DND-41 (cell line): Measurements from ENCODE around the gene AMPH.
A peak's percentile ranks its signal among the peaks of the same experiment; 100 is the strongest.
"Not testable (repeated sequence)": the region's sequence is repeated elsewhere in the genome, so short reads cannot be mapped to it uniquely, and the experiment has no call there.

Experiments used
- ATAC-seq: fragments of 200-7000 bp; cut with Tn5 transposase; 3 replicates; pipeline ENCODE4 v1.9.1; 2021; ENCODE audit warnings: low read depth; ENCODE audit not compliant: insufficient read depth
- DNase-seq: peaks from one replicate; pipeline ENCODE4 v3.0.0-alpha.2; 2020
- H2AFZ ChIP-seq: 2 replicates; pipeline ENCODE4 v1.6.0; 2012; ENCODE audit warnings: low read depth, low read length
- H3K27ac ChIP-seq: 2 replicates; pipeline ENCODE4 v1.5.1; 2012; ENCODE audit warnings: low read length, inconsistent platforms
- H3K27me3 ChIP-seq: fragments of 200-600 bp; sonication (generic); 2 replicates; pipeline ENCODE4 v1.6.0; 2012; ENCODE audit warnings: low read length, mild to moderate bottlenecking, inconsistent platforms; ENCODE audit not compliant: insufficient read depth, poor library complexity
- H3K36me3 ChIP-seq: 2 replicates; pipeline ENCODE4 v1.5.1; 2012; ENCODE audit warnings: low read length, inconsistent platforms; ENCODE audit not compliant: insufficient read depth
- H3K4me1 ChIP-seq: 2 replicates; pipeline ENCODE4 v1.5.1; 2012; ENCODE audit warnings: mild to moderate bottlenecking, low read length; ENCODE audit not compliant: insufficient read depth
- H3K4me2 ChIP-seq: 2 replicates; pipeline ENCODE4 v1.6.0; 2012; ENCODE audit warnings: mild to moderate bottlenecking, moderate library complexity, low read length, inconsistent platforms; ENCODE audit not compliant: insufficient read depth
- H3K4me3 ChIP-seq, 2 experiments: fragments of 200-600 bp in 1 of 2; shearing (Covaris generic) in 1 of 2; 2 replicates each; pipeline ENCODE4 v1.5.1; 2012 to 2016; ENCODE audit warnings: inconsistent platforms in 2 of 2, low read length in 2 of 2, mild to moderate bottlenecking in 2 of 2, low read depth in 1 of 2, moderate library complexity in 1 of 2
- H3K79me2 ChIP-seq: 2 replicates; pipeline ENCODE4 v1.6.0; 2012; ENCODE audit warnings: low read length, inconsistent platforms; ENCODE audit not compliant: insufficient read depth
- H3K9ac ChIP-seq: 2 replicates; pipeline ENCODE4 v1.6.0; 2012; ENCODE audit warnings: low read depth, mild to moderate bottlenecking, inconsistent platforms, low read length, moderate library complexity
- H3K9me3 ChIP-seq: 2 replicates; pipeline ENCODE4 v1.5.1; 2012; ENCODE audit warnings: low read length, moderate library complexity, mild to moderate bottlenecking, inconsistent platforms; ENCODE audit not compliant: insufficient read depth, severe bottlenecking
- H4K20me1 ChIP-seq: 2 replicates; pipeline ENCODE4 v1.6.0; 2012; ENCODE audit warnings: low read length; ENCODE audit not compliant: insufficient read depth
- EZH2 ChIP-seq: IDR thresholded peaks from 3 replicates; pipeline ENCODE4 v1.6.1; 2012; ENCODE audit warnings: borderline replicate concordance, low read depth, mild to moderate bottlenecking, moderate library complexity, low read length, inconsistent platforms; ENCODE audit not compliant: severe bottlenecking
- TF ChIP-seq, protein P1 (sequence below): IDR thresholded peaks from 2 replicates; pipeline ENCODE4 v1.5.1; 2012; ENCODE audit warnings: borderline replicate concordance, low read length, moderate library complexity, mild to moderate bottlenecking; ENCODE audit not compliant: poor library complexity, severe bottlenecking; ENCODE audit errors: extremely low read depth

The AMPH gene

GRCh38 chr7:38351601-38352000, 279.6 kb downstream of the AMPH start:
- Histone ChIP-seq H3K4me2 (peak overlapping the region; percentile 75), H3K27ac (peak overlapping the region; percentile 47), H4K20me1 (no peaks in the 10 kb centered on the region), H3K4me3 (peak overlapping the region in 1 of 2 experiments; percentile 61; a peak in 3 of 4 replicates), H3K4me1 (peaks cover 55% of the 10 kb centered on the region), H2AFZ (no peak overlapping the region), H3K9me3 (no peaks in the 10 kb centered on the region), H3K27me3 (no peaks in the 10 kb centered on the region), H3K9ac (peak overlapping the region; percentile 63), H3K79me2 (peaks cover 62% of the 10 kb centered on the region), H3K36me3 (no peaks in the 10 kb centered on the region; the same call in 1 of the 2 replicates)
- TF ChIP-seq, protein P1, sequence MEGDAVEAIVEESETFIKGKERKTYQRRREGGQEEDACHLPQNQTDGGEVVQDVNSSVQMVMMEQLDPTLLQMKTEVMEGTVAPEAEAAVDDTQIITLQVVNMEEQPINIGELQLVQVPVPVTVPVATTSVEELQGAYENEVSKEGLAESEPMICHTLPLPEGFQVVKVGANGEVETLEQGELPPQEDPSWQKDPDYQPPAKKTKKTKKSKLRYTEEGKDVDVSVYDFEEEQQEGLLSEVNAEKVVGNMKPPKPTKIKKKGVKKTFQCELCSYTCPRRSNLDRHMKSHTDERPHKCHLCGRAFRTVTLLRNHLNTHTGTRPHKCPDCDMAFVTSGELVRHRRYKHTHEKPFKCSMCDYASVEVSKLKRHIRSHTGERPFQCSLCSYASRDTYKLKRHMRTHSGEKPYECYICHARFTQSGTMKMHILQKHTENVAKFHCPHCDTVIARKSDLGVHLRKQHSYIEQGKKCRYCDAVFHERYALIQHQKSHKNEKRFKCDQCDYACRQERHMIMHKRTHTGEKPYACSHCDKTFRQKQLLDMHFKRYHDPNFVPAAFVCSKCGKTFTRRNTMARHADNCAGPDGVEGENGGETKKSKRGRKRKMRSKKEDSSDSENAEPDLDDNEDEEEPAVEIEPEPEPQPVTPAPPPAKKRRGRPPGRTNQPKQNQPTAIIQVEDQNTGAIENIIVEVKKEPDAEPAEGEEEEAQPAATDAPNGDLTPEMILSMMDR = no peak
- no peak for TF ChIP-seq EZH2
- ATAC-seq = no peak
- DNase-seq = no peak

GRCh38 chr7:38350777-38351176, 280.4 kb downstream of the AMPH start:
- peak overlapping the region; percentile 84 for H3K27ac ChIP-seq
- not testable (repeated sequence) for DNase-seq, H3K9me3 ChIP-seq, ATAC-seq, H3K36me3 ChIP-seq, H3K27me3 ChIP-seq, H4K20me1 ChIP-seq, H2AFZ ChIP-seq
- peaks cover 57% of the 10 kb centered on the region for H3K79me2 ChIP-seq
- H3K9ac ChIP-seq = peak overlapping the region; percentile 63
- peaks cover 54% of the 10 kb centered on the region for H3K4me1 ChIP-seq
- H3K4me2 ChIP-seq = peak overlapping the region; percentile 75
- peak overlapping the region; percentile 20 to 61; a peak in 3 of 4 replicates for H3K4me3 ChIP-seq

- peaks cover 49% of the 10 kb centered on the region for H3K79me2 ChIP-seq
- H3K9ac ChIP-seq = peak overlapping the region; percentile 63
- DNase-seq (peak; percentile 82), ATAC-seq (peak; percentile 70)
- H2AFZ ChIP-seq = peak overlapping the region; percentile 64
- H3K4me3 ChIP-seq = peak overlapping the region; percentile 36 to 61; a peak in 3 of 4 replicates
- peak overlapping the region; percentile 75 for H3K4me2 ChIP-seq
- TF ChIP-seq, protein P1 = peak; percentile 60
- peak overlapping the region; percentile 84 for H3K27ac ChIP-seq
- peaks cover 54% of the 10 kb centered on the region for H3K4me1 ChIP-seq
- not testable (repeated sequence) for H4K20me1 ChIP-seq, H3K9me3 ChIP-seq, H3K27me3 ChIP-seq, H3K36me3 ChIP-seq
Observed at GRCh38 chr7:38349869-38350583, 281.1 kb downstream of the AMPH start.

DNA sequence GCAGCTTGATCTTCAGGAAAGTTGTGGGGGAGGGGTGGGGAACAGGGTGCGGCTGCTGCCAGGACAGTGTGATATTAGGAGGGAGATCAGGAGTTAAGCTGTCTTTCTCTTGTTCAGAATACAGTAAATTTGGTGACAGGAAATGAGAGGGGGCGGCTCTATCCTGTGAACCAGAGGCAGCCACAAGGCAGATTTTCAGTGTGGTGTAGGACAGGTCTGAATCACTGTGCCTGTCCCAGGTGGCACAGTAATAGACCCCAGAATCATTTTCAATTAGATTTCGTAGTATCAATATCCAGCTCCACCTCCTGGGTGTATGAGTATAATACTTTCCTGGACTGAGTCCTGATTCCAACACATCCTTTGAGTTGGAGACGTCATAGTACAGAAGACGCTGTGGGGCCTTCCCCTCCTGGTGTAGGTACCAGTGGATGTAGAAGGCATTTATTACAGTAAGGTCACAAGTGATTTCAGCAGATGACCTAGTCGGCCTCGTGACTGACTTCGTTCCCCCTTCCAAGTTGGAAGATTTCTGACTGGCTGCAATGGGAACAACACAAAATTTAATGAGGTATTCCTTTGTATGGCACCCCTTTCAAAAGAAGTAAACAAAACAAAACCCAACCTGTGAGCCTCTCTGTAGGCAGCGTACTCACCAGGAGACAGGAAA, 281.9 kb downstream of the AMPH start:
- ATAC-seq, H3K27me3 ChIP-seq, H3K9me3 ChIP-seq, H3K36me3 ChIP-seq, H4K20me1 ChIP-seq, DNase-seq: not testable (repeated sequence)
- Histone ChIP-seq H3K4me1 (peaks cover 57% of the 10 kb centered on the region), H3K79me2 (peaks cover 41% of the 10 kb centered on the region), H3K27ac (peak overlapping the region; percentile 84), H3K4me2 (peak overlapping the region; percentile 75), H2AFZ (peak overlapping the region; percentile 64; the same call in 1 of the 2 replicates), H3K4me3 (peak overlapping the region; percentile 36 to 61; a peak in 3 of 4 replicates), H3K9ac (peak overlapping the region; percentile 63)
